HG03575 (cell line): ENCODE measurements around the gene ITGAX.

Experiments used
- ATAC-seq: cut with Tn5 transposase; IDR thresholded peaks from one replicate; pipeline ENCODE4 v1.9.1; 2021; ENCODE audit not compliant: unreplicated experiment, insufficient number of reproducible peaks, low FRiP score; ENCODE audit errors: extremely low read depth

The ITGAX gene

GRCh38 chr16:31344712-31345111, 10.3 kb upstream of the ITGAX start:
- peak; percentile 79 for ATAC-seq

- ATAC-seq: no peak
Observed at GRCh38 chr16:31347445-31347844, 7.5 kb upstream of the ITGAX start.

GRCh38 chr16:31348579-31348978, 6.4 kb upstream of the ITGAX start:
- no peak for ATAC-seq

- ATAC-seq: no peak
Observed at GRCh38 chr16:31350275-31351005, 4.5 kb upstream of the ITGAX start.

- no peak for ATAC-seq
Observed at GRCh38 chr16:31351246-31351941, 3.6 kb upstream of the ITGAX start.

GRCh38 chr16:31351942-31352325, 3.0 kb upstream of the ITGAX start:
- ATAC-seq: no peak

GRCh38 chr16:31352376-31353115, 2.4 kb upstream of the ITGAX start:
- no peak for ATAC-seq

- no peak for ATAC-seq
Observed at GRCh38 chr16:31355431-31356100, 590 bp downstream of the ITGAX start.

GRCh38 chr16:31356566-31357323, 1.8 kb downstream of the ITGAX start:
- ATAC-seq: no peak

GRCh38 chr16:31357324-31358109, 2.5 kb downstream of the ITGAX start:
- no peak for ATAC-seq

- ATAC-seq: no peak
Observed at GRCh38 chr16:31360251-31360650, 5.3 kb downstream of the ITGAX start.

- no peak for ATAC-seq
Observed at GRCh38 chr16:31361201-31362110, 6.5 kb downstream of the ITGAX start.

GRCh38 chr16:31362476-31363405, 7.8 kb downstream of the ITGAX start:
- ATAC-seq: no peak

GRCh38 chr16:31363721-31364120, 8.7 kb downstream of the ITGAX start:
- ATAC-seq: no peak

- ATAC-seq: no peak
Observed at GRCh38 chr16:31364421-31364820, 9.4 kb downstream of the ITGAX start.
